ENCODE results near the gene MTG2.

Gene MTG2

GRCh38 chr20:62201173-62202082 lies 18.6 kb downstream of the MTG2 start:
- DNase-seq (ENCODE audit: extremely low read depth in 1 of 2, low read depth in 1 of 2) = no peak

- no peak for DNase-seq (ENCODE audit: extremely low read depth in 1 of 2, low read depth in 1 of 2)
Measured at GRCh38 chr20:62202083-62202395, 19.2 kb downstream of the MTG2 start.

- DNase-seq (ENCODE audit: extremely low read depth in 1 of 2, low read depth in 1 of 2) = no peak
Measured at GRCh38 chr20:62202676-62203377, 20.0 kb downstream of the MTG2 start.

GRCh38 chr20:62203378-62204030 lies 20.7 kb downstream of the MTG2 start:
- no peak for DNase-seq (ENCODE audit: extremely low read depth in 1 of 2, low read depth in 1 of 2)

- DNase-seq (ENCODE audit: extremely low read depth in 1 of 2, low read depth in 1 of 2) = no peak
Measured at GRCh38 chr20:62205618-62206387, 23.0 kb downstream of the MTG2 start.

- no peak for DNase-seq (ENCODE audit: extremely low read depth in 1 of 2, low read depth in 1 of 2)
Measured at GRCh38 chr20:62206388-62206775, 23.6 kb downstream of the MTG2 start.

GRCh38 chr20:62208061-62208794 lies 25.4 kb downstream of the MTG2 start:
- no peak for DNase-seq (ENCODE audit: extremely low read depth in 1 of 2, low read depth in 1 of 2)

GRCh38 chr20:62208795-62209755 lies 26.2 kb downstream of the MTG2 start:
- DNase-seq (ENCODE audit: extremely low read depth in 1 of 2, low read depth in 1 of 2) = no peak

GRCh38 chr20:62209850-62210495 lies 27.1 kb downstream of the MTG2 start:
- no peak for DNase-seq (ENCODE audit: extremely low read depth in 1 of 2, low read depth in 1 of 2)

- DNase-seq (ENCODE audit: extremely low read depth in 1 of 2, low read depth in 1 of 2) = no peak
Measured at GRCh38 chr20:62210496-62210855, 27.6 kb downstream of the MTG2 start.

GRCh38 chr20:62211216-62211615 lies 28.4 kb downstream of the MTG2 start:
- DNase-seq (ENCODE audit: extremely low read depth in 1 of 2, low read depth in 1 of 2) = no peak

- no peak for DNase-seq (ENCODE audit: extremely low read depth in 1 of 2, low read depth in 1 of 2)
Measured at GRCh38 chr20:62211769-62212288, 29.0 kb downstream of the MTG2 start.

- DNase-seq (ENCODE audit: extremely low read depth in 1 of 2, low read depth in 1 of 2) = no peak
Measured at GRCh38 chr20:62212299-62212698, 29.5 kb downstream of the MTG2 start.

- no peak for DNase-seq (ENCODE audit: extremely low read depth in 1 of 2, low read depth in 1 of 2)
Measured at GRCh38 chr20:62214067-62214466, 31.2 kb downstream of the MTG2 start.

GRCh38 chr20:62215020-62215990 lies 32.5 kb downstream of the MTG2 start:
- DNase-seq (ENCODE audit: extremely low read depth in 1 of 2, low read depth in 1 of 2) = no peak

GRCh38 chr20:62215991-62216635 lies 33.3 kb downstream of the MTG2 start:
- DNase-seq (ENCODE audit: extremely low read depth in 1 of 2, low read depth in 1 of 2) = no peak
